ENCODE data around the gene NFIX.

DNA sequence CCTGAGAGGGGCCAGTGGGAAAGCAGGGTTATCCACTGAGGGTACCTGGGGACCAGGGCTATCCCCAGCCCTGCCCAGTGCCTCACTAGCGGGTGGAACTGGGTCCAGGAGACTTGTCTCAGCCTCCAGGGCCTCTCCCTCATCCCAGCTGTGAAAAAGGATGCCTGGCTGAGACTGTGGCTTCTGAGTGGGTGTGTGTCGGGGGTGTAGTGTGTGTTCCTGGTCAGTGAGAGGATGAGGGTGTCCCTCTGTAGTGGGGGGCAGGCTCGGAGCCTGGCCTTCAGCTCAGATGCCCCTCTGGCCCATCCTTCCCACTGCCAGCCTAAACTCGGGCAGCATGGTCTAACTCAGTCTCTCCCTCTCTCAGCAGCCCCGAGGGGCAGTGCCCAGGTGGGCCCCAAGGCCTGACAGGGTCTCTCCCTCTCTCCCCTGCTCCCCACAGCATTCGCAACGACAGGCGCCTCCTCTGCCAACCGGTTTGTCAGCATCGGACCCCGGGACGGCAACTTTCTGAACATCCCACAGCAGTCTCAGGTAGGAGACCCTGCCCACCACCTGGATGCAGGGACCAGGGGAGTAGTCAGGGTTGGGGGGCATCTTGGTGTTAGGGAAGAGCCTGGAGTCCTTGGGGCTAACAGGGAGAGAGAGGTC is 94.7 kb downstream of the NFIX start:
- no peak for TF ChIP-seq POLR2A (IDR thresholded peaks at IDR 0.05)
- TF ChIP-seq CTCF (IDR thresholded peaks at IDR 0.05) = no peak

Data from adrenal gland (tissue), 5 donors.